NT2/D1 (cell line): Measurements from ENCODE around the gene KCTD2.

Experiments
- SUZ12 ChIP-seq: IDR thresholded peaks from 2 replicates; pipeline ENCODE4 v1.6.1; 2011; ENCODE audit not compliant: insufficient read length, insufficient read depth; ENCODE audit errors: extremely low read depth
- YY1 ChIP-seq: IDR thresholded peaks from 2 replicates; pipeline ENCODE4 v1.6.1; 2011; ENCODE audit not compliant: insufficient read length, insufficient read depth
- ZNF274 ChIP-seq: IDR thresholded peaks from 2 replicates; pipeline ENCODE4 v1.6.1; 2011; ENCODE audit warnings: mild to moderate bottlenecking, low read depth, low read length

DNA sequence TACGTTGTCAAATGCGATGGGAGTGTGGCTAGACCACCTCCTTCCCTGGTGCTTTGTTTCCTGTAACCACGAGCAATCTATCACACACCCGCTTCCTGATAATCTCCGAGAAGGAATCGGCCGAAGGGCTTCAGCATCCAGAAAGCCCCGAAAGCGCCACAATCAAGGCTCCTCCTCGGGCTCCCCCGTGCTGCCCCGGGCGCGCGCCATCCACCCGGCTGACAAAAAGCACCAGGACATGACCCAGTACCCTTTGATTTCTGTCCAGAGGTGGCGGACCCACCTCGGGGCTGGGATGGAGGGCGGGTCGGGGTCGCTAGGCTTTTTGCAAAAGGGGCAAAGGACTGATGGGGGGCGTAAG, 62.0 kb downstream of the KCTD2 start:
- TF ChIP-seq ZNF274: no peak
- no peak for TF ChIP-seq SUZ12
- TF ChIP-seq YY1: no peak
